ENCODE results near the gene CA4. TPM values are rescaled to one million over a fixed set of nuclear protein-coding genes. Genes with fewer than 3 reads are reported as not detected.
A peak's percentile ranks its signal among the peaks of the same experiment; 100 is the strongest.
"Not testable (repeated sequence)": the region's sequence is repeated elsewhere in the genome, so short reads cannot be mapped to it uniquely, and the experiment has no call there.

CA4 gene
- not detected in 2 replicates for total RNA-seq
- not detected for polyA plus RNA-seq (2012)

GRCh38 chr17:60149691-60150582, at the start of gene CA4:
Gene CA4, plus strand, starts transcription at chr17:60149973. Its CDS starts 62 bp downstream, at chr17:60150035.
- DNase-seq (ENCODE audit: low read depth), result no peak

DNA sequence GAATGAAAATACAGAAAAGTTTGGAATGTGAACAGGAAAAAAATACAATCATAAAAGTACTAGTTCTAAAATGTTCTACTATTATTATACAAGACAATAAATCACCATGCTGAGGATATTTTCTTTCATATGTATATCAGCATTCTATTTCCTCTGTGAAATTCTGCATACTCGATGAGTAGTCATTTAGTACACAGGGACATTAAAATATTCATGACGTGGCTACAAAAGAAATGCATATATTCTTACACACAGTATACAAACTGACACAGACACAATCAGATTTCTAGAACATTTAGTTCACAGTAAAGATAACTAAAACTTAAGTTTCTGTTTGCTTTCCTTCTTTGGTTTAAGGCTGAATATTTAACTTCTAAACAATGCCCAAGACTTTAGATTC, 49.2 kb upstream of the CA4 start:
- not testable (repeated sequence) for DNase-seq (ENCODE audit: low read depth)

DNA sequence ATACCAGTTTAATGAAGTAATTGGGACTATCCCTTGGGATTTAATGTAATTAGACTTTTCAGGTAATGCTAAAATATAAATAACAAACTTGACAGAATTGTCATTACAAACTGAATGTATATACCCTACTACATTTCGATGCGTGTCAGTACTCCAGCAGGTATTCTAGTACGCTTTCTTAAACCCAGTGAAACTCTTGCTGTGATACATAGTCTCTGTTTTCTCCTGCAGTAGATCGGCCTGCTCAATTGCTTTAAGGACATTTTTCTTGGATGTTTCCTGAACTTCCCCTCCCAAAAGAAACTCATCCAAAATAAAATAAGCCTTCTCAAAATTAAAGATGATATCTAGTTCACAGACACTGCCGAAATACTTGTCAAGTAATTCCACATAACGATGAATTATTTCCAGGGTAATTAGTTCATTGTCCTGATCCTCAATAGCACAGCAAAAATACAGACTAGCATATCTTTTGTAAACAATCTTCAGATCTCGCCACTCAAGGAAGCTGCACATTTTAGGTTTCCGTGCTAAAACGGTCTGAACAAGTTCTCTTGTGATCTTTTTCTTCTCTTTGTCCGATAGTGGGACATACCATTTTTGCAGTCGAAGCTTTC, 47.6 kb upstream of the CA4 start:
- DNase-seq (ENCODE audit: low read depth), result not testable (repeated sequence)

GRCh38 chr17:60102632-60103096, 47.1 kb upstream of the CA4 start:
- no peak for DNase-seq (ENCODE audit: low read depth)

- no peak for DNase-seq (ENCODE audit: low read depth)
Measured at GRCh38 chr17:60103957-60104356, 45.8 kb upstream of the CA4 start.

- DNase-seq (ENCODE audit: low read depth), result peak; percentile 34
Measured at GRCh38 chr17:60106340-60107059, 43.3 kb upstream of the CA4 start.

DNA sequence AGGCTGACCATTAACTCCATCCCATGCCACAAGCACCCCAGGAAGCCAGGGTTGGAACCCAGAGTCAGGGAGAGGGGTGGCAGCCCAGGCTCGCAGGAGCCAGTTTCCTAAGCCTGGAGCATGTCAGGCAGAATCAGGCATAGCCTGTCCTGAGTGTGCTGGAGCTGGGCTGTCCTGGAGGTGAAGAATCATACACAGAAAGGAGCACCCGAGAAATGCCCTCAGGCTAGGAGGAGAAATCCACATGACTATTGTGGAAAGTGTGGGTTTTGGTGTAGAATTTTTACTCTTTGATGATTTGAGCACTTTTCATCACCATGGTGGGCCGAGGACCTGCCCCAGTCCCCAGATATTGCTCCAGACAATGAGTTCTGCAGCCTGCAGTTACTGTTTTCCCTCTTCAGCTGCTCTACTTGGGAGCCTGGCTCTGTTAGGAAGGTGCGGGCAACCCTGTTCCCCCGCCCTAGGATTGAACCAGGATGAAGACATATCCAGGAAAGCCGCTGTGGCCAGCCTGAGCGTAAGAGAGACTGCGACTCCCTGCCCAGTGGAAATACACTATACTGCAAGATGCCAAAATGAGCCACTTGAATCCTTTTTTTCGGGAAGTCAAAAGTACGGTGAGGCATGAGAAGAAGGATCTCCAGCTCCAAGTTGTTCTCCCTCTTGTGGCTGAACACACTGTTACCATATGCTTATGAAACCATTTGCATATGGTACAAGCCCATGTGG, 42.1 kb upstream of the CA4 start:
- DNase-seq (ENCODE audit: low read depth), result no peak

DNA sequence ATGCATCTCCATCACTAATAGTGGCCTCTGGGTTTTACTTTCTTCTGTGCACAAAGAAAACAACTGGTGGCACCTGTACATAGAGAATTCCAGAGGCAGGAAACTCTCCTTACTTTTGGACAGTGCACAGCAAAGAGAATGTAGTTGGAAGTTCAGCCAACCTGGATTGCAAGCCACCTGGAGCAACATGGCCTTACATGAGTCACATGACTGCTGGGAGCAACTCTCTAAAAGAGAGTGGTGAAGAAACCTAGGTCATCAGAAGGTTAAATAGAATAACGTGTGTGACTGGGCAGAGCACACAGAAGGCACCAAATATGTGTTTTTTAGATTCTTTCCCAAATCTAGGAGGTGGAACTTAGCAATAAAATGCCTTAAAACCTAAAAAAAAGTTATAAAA, 41.5 kb upstream of the CA4 start:
- DNase-seq (ENCODE audit: low read depth), result not testable (repeated sequence)

GRCh38 chr17:60108712-60109111, 41.1 kb upstream of the CA4 start:
- no peak for DNase-seq (ENCODE audit: low read depth)

DNA sequence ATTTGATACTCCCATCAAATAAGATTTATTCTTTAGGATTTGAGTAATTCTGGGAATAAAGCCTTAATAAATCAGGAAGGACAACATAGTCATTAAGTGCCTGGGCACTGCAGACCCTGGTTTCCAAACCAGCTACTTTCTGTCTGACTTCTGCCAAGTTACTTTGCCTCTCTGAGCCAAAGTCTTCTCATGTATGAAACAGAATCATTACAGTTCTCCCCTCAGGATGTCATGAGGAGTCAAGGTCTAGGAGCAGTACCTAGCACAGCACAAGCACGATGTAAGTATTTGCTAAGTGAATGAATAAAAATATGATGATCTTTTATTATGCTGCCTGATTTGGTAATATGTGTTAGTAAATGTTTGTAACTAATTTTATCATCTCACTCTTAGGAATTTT, 40.6 kb upstream of the CA4 start:
- DNase-seq (ENCODE audit: low read depth), result no peak

DNA sequence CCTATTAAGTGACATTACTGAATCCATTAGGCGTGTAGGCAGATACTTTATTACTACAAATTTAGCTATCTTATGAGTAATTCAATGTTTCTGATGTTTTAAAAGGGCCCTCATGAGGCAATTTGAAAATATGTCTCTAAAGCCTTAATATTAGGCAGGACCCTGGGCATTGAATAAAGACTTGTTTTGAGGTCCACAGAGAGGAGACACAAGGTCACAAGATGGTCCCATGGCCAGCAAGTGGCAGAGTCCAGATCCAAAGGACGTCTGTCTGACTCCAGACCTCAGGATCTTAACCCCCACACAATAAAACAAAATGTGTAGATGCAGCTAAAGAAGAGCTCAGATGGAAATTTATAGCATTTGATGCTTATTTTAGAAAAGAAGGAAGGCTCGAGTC, 39.2 kb upstream of the CA4 start:
- no peak for DNase-seq (ENCODE audit: low read depth)

DNA sequence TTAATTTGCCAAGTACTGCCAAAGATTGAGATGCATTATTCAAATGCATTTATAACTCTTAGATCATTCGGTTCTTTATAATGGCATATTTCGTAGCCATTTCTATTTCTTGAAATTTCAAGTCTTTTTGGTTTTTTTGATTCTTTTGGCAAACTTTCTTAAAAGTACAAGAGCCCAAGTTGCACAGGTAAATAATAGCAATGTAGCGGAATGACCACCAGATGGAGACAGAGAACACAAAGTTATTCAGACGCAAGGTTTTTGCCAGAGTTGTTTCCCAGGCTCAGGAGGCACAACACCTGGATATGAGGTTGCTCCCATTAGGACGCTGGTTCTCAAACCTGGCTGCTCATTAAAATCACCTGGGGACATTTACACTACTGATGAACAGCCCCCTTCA, 38.1 kb upstream of the CA4 start:
- DNase-seq (ENCODE audit: low read depth), result not testable (repeated sequence)

- not testable (repeated sequence) for DNase-seq (ENCODE audit: low read depth)
Measured at GRCh38 chr17:60115364-60115763, 34.4 kb upstream of the CA4 start.

- not testable (repeated sequence) for DNase-seq (ENCODE audit: low read depth)
Measured at GRCh38 chr17:60116196-60116595, 33.6 kb upstream of the CA4 start.

- DNase-seq (ENCODE audit: low read depth), result not testable (repeated sequence)
Measured at GRCh38 chr17:60119162-60119561, 30.6 kb upstream of the CA4 start.

GRCh38 chr17:60119807-60120748, 29.7 kb upstream of the CA4 start:
- DNase-seq (ENCODE audit: low read depth), result not testable (repeated sequence)

GRCh38 chr17:60127068-60128064, 22.4 kb upstream of the CA4 start:
- no peak for DNase-seq (ENCODE audit: low read depth)

DNA sequence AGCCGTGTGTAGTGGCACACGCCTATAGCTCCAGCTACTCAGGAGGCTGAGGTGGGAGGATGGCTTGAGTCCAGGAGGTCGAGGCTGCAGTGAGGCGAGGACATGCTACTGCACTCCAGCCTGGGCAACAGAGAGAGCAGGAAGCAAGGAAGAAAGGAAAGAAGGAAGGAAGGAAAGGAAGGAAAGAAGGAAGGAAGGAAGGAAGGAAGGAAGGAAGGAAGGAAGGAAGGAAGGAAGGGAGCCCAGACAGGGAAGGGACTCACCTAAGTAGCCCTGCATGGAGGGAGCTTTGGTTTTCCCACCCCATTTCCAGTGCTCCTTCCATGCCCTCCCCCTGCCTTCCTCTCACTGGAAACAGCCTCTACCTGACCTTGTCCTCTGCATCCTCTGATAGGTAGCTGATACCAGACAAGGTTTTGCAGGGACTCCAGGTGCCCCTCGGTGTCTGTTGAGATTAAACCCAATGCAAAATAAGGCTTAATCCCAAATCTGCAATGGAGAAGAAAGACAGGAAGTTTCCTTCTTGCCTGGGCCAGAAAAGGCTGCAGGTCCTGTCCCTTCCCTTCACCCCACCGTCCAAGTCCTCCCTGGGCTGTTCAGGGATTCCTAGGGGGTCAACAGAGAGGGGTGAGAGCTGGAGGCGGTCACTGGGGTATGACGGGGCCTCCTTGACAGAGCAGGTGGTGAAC, 21.5 kb upstream of the CA4 start:
- DNase-seq (ENCODE audit: low read depth), result no peak
